Measurements from ENCODE around the gene TEX264. TPM values are rescaled to one million over a fixed set of nuclear protein-coding genes. Genes with fewer than 3 reads are reported as not detected.

TEX264 gene
- total and polyA plus RNA-seq, 4 donors: 36.1 to 105 (median 55.4) TPM

GRCh38 chr3:51676102-51676640 is 5.1 kb downstream of the TEX264 start:
- H3K27ac ChIP-seq (ENCODE audit: low read depth in 1 of 2, low read length in 1 of 2): no peak overlapping the region
- ATAC-seq (ENCODE audit: insufficient read depth, low FRiP score): no peak
- no peak for TF ChIP-seq CTCF (IDR thresholded peaks at IDR 0.05; ENCODE audit: control extremely low read depth, extremely low read depth)
- no peaks in the 10 kb centered on the region for H3K9me3 ChIP-seq (ENCODE audit: control insufficient read depth in 4 of 4, insufficient read depth in 3 of 4, low read length in 3 of 4)
- peaks cover 0 to 15% (median 4%) of the 10 kb centered on the region in 5 donors for H3K4me1 ChIP-seq (ENCODE audit: control insufficient read depth in 5 of 5, insufficient read depth in 5 of 5, low read length in 5 of 5)
- no peak for DNase-seq
- no peaks in the 10 kb centered on the region for H3K27me3 ChIP-seq (ENCODE audit: control insufficient read depth in 3 of 3, insufficient read depth in 3 of 3, low read length in 2 of 3)
- H3K4me3 ChIP-seq: no peak overlapping the region
- peaks cover 0 to 11% (median 5%) of the 10 kb centered on the region in 4 donors for H3K36me3 ChIP-seq (ENCODE audit: control insufficient read depth in 4 of 4, insufficient read depth in 4 of 4, low read length in 4 of 4)
- no peak overlapping the region for H3K9ac ChIP-seq (ENCODE audit: insufficient read depth in 1 of 2, low read length in 2 of 2)
- 91 to 94% methylated on average over 3 of the region's 3 CpGs for WGBS, 2 donors

GRCh38 chr3:51677358-51677757 is 6.3 kb downstream of the TEX264 start:
- H3K27ac ChIP-seq (ENCODE audit: low read depth in 1 of 2, low read length in 1 of 2): no peak overlapping the region
- no peak for TF ChIP-seq CTCF (IDR thresholded peaks at IDR 0.05; ENCODE audit: control extremely low read depth, extremely low read depth)
- H3K9ac ChIP-seq (ENCODE audit: insufficient read depth in 1 of 2, low read length in 2 of 2): no peak overlapping the region
- no peaks in the 10 kb centered on the region for H3K27me3 ChIP-seq (ENCODE audit: control insufficient read depth in 3 of 3, insufficient read depth in 3 of 3, low read length in 2 of 3)
- H3K9me3 ChIP-seq (ENCODE audit: control insufficient read depth in 4 of 4, insufficient read depth in 3 of 4, low read length in 3 of 4): no peaks in the 10 kb centered on the region
- 94 to 95% methylated on average over 3 of the region's 3 CpGs for WGBS, 2 donors
- H3K36me3 ChIP-seq (ENCODE audit: control insufficient read depth in 4 of 4, insufficient read depth in 4 of 4, low read length in 4 of 4): peaks cover 0 to 13% (median 5%) of the 10 kb centered on the region in 4 donors
- no peak overlapping the region for H3K4me3 ChIP-seq
- DNase-seq (no peak), ATAC-seq (ENCODE audit: insufficient read depth, low FRiP score) (no peak)
- H3K4me1 ChIP-seq (ENCODE audit: control insufficient read depth in 5 of 5, insufficient read depth in 5 of 5, low read length in 5 of 5): peaks cover 0 to 18% (median 3%) of the 10 kb centered on the region in 5 donors

GRCh38 chr3:51678186-51678585 is 7.1 kb downstream of the TEX264 start:
- WGBS, 2 donors: 97 to 100% methylated on average over 1 of the region's 1 CpG
- H3K4me3 ChIP-seq: no peak overlapping the region
- peaks cover 0 to 17% (median 3%) of the 10 kb centered on the region in 5 donors for H3K4me1 ChIP-seq (ENCODE audit: control insufficient read depth in 5 of 5, insufficient read depth in 5 of 5, low read length in 5 of 5)
- DNase-seq (no peak), ATAC-seq (ENCODE audit: insufficient read depth, low FRiP score) (no peak)
- no peaks in the 10 kb centered on the region for H3K27me3 ChIP-seq (ENCODE audit: control insufficient read depth in 3 of 3, insufficient read depth in 3 of 3, low read length in 2 of 3)
- peaks cover 0 to 13% (median 5%) of the 10 kb centered on the region in 4 donors for H3K36me3 ChIP-seq (ENCODE audit: control insufficient read depth in 4 of 4, insufficient read depth in 4 of 4, low read length in 4 of 4)
- no peak overlapping the region for H3K27ac ChIP-seq (ENCODE audit: low read depth in 1 of 2, low read length in 1 of 2)
- no peaks in the 10 kb centered on the region for H3K9me3 ChIP-seq (ENCODE audit: control insufficient read depth in 4 of 4, insufficient read depth in 3 of 4, low read length in 3 of 4)
- H3K9ac ChIP-seq (ENCODE audit: insufficient read depth in 1 of 2, low read length in 2 of 2): no peak overlapping the region
- TF ChIP-seq CTCF (IDR thresholded peaks at IDR 0.05; ENCODE audit: control extremely low read depth, extremely low read depth): no peak

- 91 to 92% methylated on average over 2 of the region's 2 CpGs for WGBS, 2 donors
- Histone ChIP-seq H3K36me3 (ENCODE audit: control insufficient read depth in 4 of 4, insufficient read depth in 4 of 4, low read length in 4 of 4) (peaks cover 0 to 15% (median 5%) of the 10 kb centered on the region in 4 donors), H3K27me3 (ENCODE audit: control insufficient read depth in 3 of 3, insufficient read depth in 3 of 3, low read length in 2 of 3) (no peaks in the 10 kb centered on the region), H3K27ac (ENCODE audit: low read depth in 1 of 2, low read length in 1 of 2) (no peak overlapping the region), H3K9me3 (ENCODE audit: control insufficient read depth in 4 of 4, insufficient read depth in 3 of 4, low read length in 3 of 4) (no peaks in the 10 kb centered on the region), H3K4me1 (ENCODE audit: control insufficient read depth in 5 of 5, insufficient read depth in 5 of 5, low read length in 5 of 5) (peaks cover 0 to 17% (median 3%) of the 10 kb centered on the region in 5 donors), H3K9ac (ENCODE audit: insufficient read depth in 1 of 2, low read length in 2 of 2) (no peak overlapping the region), H3K4me3 (no peak overlapping the region)
- no peak for TF ChIP-seq CTCF (IDR thresholded peaks at IDR 0.05; ENCODE audit: control extremely low read depth, extremely low read depth)
- DNase-seq: no peak
- ATAC-seq (ENCODE audit: insufficient read depth, low FRiP score): no peak
Observed at GRCh38 chr3:51678641-51679040, 7.6 kb downstream of the TEX264 start.

All from lung (tissue), 12 donors.